NT2/D1 (cell line): Measurements from ENCODE around the gene KIAA1217.

ENCODE experiments used
- DNase-seq: peaks from one replicate; pipeline ENCODE4 v3.0.0-alpha.2; 2011; ENCODE audit warnings: low read depth, low spot score
- H3K27me3 ChIP-seq: 2 replicates; pipeline ENCODE4 v1.6.0; 2011; ENCODE audit warnings: mild to moderate bottlenecking; ENCODE audit not compliant: insufficient read length, insufficient read depth
- H3K36me3 ChIP-seq: 2 replicates; pipeline ENCODE4 v1.6.1; 2011; ENCODE audit warnings: mild to moderate bottlenecking, low read length, mixed read lengths; ENCODE audit not compliant: insufficient read depth, insufficient read length
- H3K4me1 ChIP-seq: 2 replicates; pipeline ENCODE4 v1.5.1; 2011; ENCODE audit not compliant: insufficient read depth, insufficient read length
- H3K4me3 ChIP-seq: 2 replicates; pipeline ENCODE4 v1.5.1; 2011; ENCODE audit warnings: low read depth; ENCODE audit not compliant: insufficient read length
- H3K9ac ChIP-seq: 2 replicates; pipeline ENCODE4 v1.6.0; 2011; ENCODE audit warnings: low read depth; ENCODE audit not compliant: insufficient read length
- H3K9me3 ChIP-seq: 2 replicates; pipeline ENCODE4 v1.5.1; 2011; ENCODE audit warnings: mild to moderate bottlenecking, low read length; ENCODE audit not compliant: insufficient read depth
- SUZ12 ChIP-seq: IDR thresholded peaks from 2 replicates; pipeline ENCODE4 v1.6.1; 2011; ENCODE audit not compliant: insufficient read length, insufficient read depth; ENCODE audit errors: extremely low read depth
- YY1 ChIP-seq: IDR thresholded peaks from 2 replicates; pipeline ENCODE4 v1.6.1; 2011; ENCODE audit not compliant: insufficient read length, insufficient read depth
- ZNF274 ChIP-seq: IDR thresholded peaks from 2 replicates; pipeline ENCODE4 v1.6.1; 2011; ENCODE audit warnings: mild to moderate bottlenecking, low read depth, low read length

Gene KIAA1217

GRCh38 chr10:24341371-24341770 lies 132.4 kb downstream of the KIAA1217 start:
- H3K4me1 ChIP-seq: no peaks in the 10 kb centered on the region
- H3K27me3 ChIP-seq: no peaks in the 10 kb centered on the region
- H3K4me3 ChIP-seq: no peak overlapping the region
- H3K9me3 ChIP-seq: no peaks in the 10 kb centered on the region
- no peak for DNase-seq
- H3K9ac ChIP-seq: no peak overlapping the region
- H3K36me3 ChIP-seq: peaks cover 4% of the 10 kb centered on the region
- TF ChIP-seq ZNF274: no peak
- no peak for TF ChIP-seq YY1
- no peak for TF ChIP-seq SUZ12

GRCh38 chr10:24341897-24342296 lies 133.0 kb downstream of the KIAA1217 start:
- DNase-seq: no peak
- no peaks in the 10 kb centered on the region for H3K9me3 ChIP-seq
- H3K36me3 ChIP-seq: peaks cover 4% of the 10 kb centered on the region
- no peaks in the 10 kb centered on the region for H3K4me1 ChIP-seq
- no peak overlapping the region for H3K9ac ChIP-seq
- H3K4me3 ChIP-seq: no peak overlapping the region
- TF ChIP-seq ZNF274 (no peak), SUZ12 (no peak), YY1 (no peak)
- H3K27me3 ChIP-seq: no peaks in the 10 kb centered on the region

GRCh38 chr10:24343686-24344085 lies 134.7 kb downstream of the KIAA1217 start:
- no peaks in the 10 kb centered on the region for H3K27me3 ChIP-seq
- H3K4me3 ChIP-seq: no peak overlapping the region
- no peak for DNase-seq
- no peaks in the 10 kb centered on the region for H3K4me1 ChIP-seq
- peaks cover 4% of the 10 kb centered on the region for H3K36me3 ChIP-seq
- H3K9me3 ChIP-seq: no peaks in the 10 kb centered on the region
- H3K9ac ChIP-seq: no peak overlapping the region
- TF ChIP-seq YY1: no peak
- TF ChIP-seq SUZ12: no peak
- no peak for TF ChIP-seq ZNF274

DNA sequence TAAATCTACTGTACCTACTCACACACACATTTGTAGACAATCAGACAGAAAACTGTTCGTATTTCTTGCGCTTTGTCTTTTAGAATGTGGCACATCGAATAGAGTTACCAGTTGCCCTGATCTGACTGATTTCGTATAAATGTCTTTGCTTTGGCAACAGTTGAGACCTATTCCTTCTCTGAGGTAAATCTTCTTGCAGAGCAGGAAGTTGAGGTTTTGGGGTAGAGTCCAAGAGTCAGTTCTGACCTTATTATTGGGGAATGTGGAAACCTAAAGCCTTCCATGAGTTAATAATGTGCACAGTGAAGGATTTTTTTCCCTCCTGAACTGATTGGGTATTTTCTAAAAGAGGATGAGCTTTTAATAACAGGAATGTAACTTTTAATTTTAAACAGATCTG lies 135.3 kb downstream of the KIAA1217 start:
- TF ChIP-seq ZNF274 (no peak), YY1 (no peak), SUZ12 (no peak)
- DNase-seq: no peak
- Histone ChIP-seq H3K9me3 (no peaks in the 10 kb centered on the region), H3K36me3 (peaks cover 4% of the 10 kb centered on the region), H3K27me3 (no peaks in the 10 kb centered on the region), H3K4me1 (no peaks in the 10 kb centered on the region), H3K9ac (no peak overlapping the region), H3K4me3 (no peak overlapping the region)

DNA sequence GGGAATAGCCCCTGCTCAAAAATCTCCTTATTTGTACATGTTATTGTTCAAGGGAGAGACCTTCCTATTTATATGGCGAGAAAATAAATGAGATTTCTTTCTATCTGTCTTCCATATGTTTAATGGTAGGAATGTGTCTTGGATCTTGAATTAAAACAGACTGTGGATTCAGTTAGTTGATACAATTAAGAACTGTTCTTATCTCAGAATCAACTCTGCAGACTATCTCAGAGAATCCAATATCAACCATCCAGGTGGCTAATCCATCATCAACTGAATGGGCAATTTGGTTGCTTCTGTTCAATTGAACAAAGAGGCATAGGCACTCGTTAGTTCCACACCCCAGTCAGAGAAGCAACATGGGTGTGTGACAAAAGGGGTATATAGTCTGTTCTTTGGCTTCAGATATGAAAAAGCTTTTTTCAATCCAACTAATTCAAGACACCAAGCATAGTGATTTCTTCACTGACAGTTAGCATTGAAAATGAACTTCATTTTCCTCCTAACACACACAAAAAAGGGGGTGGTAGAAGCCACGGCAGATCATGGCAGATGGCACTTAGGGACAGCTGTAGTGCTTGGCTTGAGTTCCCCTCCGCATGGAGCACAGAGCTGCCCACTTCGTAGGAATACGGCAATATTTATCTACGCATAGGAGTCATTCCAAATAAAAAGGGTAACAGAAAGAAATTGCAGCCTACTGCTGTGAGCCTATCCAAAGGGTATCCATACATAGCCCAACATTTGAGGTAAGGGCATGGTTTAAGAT lies 135.9 kb downstream of the KIAA1217 start:
- H3K9ac ChIP-seq: no peak overlapping the region
- H3K4me3 ChIP-seq: no peak overlapping the region
- TF ChIP-seq YY1: no peak
- TF ChIP-seq ZNF274: no peak
- no peak for TF ChIP-seq SUZ12
- no peaks in the 10 kb centered on the region for H3K4me1 ChIP-seq
- H3K36me3 ChIP-seq: peaks cover 4% of the 10 kb centered on the region
- H3K9me3 ChIP-seq: no peaks in the 10 kb centered on the region
- H3K27me3 ChIP-seq: no peaks in the 10 kb centered on the region
- DNase-seq: no peak

- H3K4me1 ChIP-seq: no peaks in the 10 kb centered on the region
- no peaks in the 10 kb centered on the region for H3K9me3 ChIP-seq
- no peak for DNase-seq
- TF ChIP-seq SUZ12 (no peak), YY1 (no peak), ZNF274 (no peak)
- no peaks in the 10 kb centered on the region for H3K36me3 ChIP-seq
- H3K27me3 ChIP-seq: no peaks in the 10 kb centered on the region
- no peak overlapping the region for H3K9ac ChIP-seq
- no peak overlapping the region for H3K4me3 ChIP-seq
Measured at GRCh38 chr10:24346877-24347519, 138.1 kb downstream of the KIAA1217 start.

GRCh38 chr10:24349379-24350001 lies 140.6 kb downstream of the KIAA1217 start:
- H3K27me3 ChIP-seq: no peaks in the 10 kb centered on the region
- DNase-seq: no peak
- no peak overlapping the region for H3K9ac ChIP-seq
- H3K36me3 ChIP-seq: no peaks in the 10 kb centered on the region
- H3K9me3 ChIP-seq: no peaks in the 10 kb centered on the region
- no peaks in the 10 kb centered on the region for H3K4me1 ChIP-seq
- TF ChIP-seq SUZ12 (no peak), ZNF274 (no peak), YY1 (no peak)
- H3K4me3 ChIP-seq: no peak overlapping the region
